Measurements from ENCODE around the gene EXOC6B.

- TF ChIP-seq, protein P1, sequence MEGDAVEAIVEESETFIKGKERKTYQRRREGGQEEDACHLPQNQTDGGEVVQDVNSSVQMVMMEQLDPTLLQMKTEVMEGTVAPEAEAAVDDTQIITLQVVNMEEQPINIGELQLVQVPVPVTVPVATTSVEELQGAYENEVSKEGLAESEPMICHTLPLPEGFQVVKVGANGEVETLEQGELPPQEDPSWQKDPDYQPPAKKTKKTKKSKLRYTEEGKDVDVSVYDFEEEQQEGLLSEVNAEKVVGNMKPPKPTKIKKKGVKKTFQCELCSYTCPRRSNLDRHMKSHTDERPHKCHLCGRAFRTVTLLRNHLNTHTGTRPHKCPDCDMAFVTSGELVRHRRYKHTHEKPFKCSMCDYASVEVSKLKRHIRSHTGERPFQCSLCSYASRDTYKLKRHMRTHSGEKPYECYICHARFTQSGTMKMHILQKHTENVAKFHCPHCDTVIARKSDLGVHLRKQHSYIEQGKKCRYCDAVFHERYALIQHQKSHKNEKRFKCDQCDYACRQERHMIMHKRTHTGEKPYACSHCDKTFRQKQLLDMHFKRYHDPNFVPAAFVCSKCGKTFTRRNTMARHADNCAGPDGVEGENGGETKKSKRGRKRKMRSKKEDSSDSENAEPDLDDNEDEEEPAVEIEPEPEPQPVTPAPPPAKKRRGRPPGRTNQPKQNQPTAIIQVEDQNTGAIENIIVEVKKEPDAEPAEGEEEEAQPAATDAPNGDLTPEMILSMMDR (IDR thresholded peaks at IDR 0.05): no peak
- TF ChIP-seq POLR2A (IDR thresholded peaks at IDR 0.05) (no peak), POLR2AphosphoS5 (IDR thresholded peaks at IDR 0.05) (no peak)
Measured at GRCh38 chr2:72669121-72669520, 156.7 kb downstream of the EXOC6B start.

All from prostate gland (tissue), 2 donors.